A673 (cell line): ENCODE results near the gene ARL3. TPM values are rescaled to one million over a fixed set of nuclear protein-coding genes. Genes with fewer than 3 reads are reported as not detected.

ENCODE experiments used
- BruUV-seq: library from RNA; stranded (reverse); fragments of 400-500 nt; replicated peaks from 2 replicates; lab custom pipeline; 2021; lab: Mats Ljungman, UMichigan
- CTCF ChIA-PET: fragments of 300-600 bp; sonication (Branson Sonifier 250); formaldehyde crosslinking; loops from one replicate; lab custom pipeline; 2022; ENCODE audit warnings: antibody characterized with exemption; lab: Charles Lee
- POLR2A ChIA-PET: fragments of 300-600 bp; sonication (Branson Sonifier 250); formaldehyde crosslinking; loops from one replicate; lab custom pipeline; 2022; ENCODE audit warnings: antibody characterized with exemption; ENCODE audit not compliant: low non-redundant PET; lab: Charles Lee
- DNase-seq: peaks from one replicate; pipeline ENCODE4 v3.0.0-alpha.2; 2015; ENCODE audit warnings: low spot score
- H3K27ac ChIP-seq: fragments of 200-600 bp; sonication (generic); 2 replicates; pipeline ENCODE4 v1.5.1; 2016; ENCODE audit warnings: mixed run types, low read depth, mild to moderate bottlenecking, mixed read lengths, antibody characterized with exemption, low read length; ENCODE audit not compliant: poor library complexity, severe bottlenecking
- H3K27me3 ChIP-seq: fragments of 200-600 bp; sonication (generic); replicated peaks from 2 replicates; pipeline ENCODE4 v1.6.1; 2017; ENCODE audit warnings: mixed run types, low read depth, mild to moderate bottlenecking, mixed read lengths, antibody characterized with exemption, low read length; ENCODE audit not compliant: insufficient read depth, poor library complexity
- H3K36me3 ChIP-seq: fragments of 200-600 bp; sonication (generic); 2 replicates; pipeline ENCODE4 v1.6.1; 2016; ENCODE audit warnings: mixed run types, mild to moderate bottlenecking, mixed read lengths, antibody characterized with exemption, low read length; ENCODE audit not compliant: insufficient read depth, poor library complexity, severe bottlenecking
- H3K4me1 ChIP-seq: fragments of 200-600 bp; sonication (generic); 2 replicates; pipeline ENCODE4 v1.6.1; 2017; ENCODE audit warnings: mixed run types, mild to moderate bottlenecking, mixed read lengths, antibody characterized with exemption, low read length; ENCODE audit not compliant: insufficient read depth, poor library complexity, severe bottlenecking
- H3K4me3 ChIP-seq: fragments of 200-600 bp; sonication (generic); 2 replicates; pipeline ENCODE4 v1.5.1; 2016; ENCODE audit warnings: low read depth, mixed run types, mild to moderate bottlenecking, mixed read lengths, low read length; ENCODE audit not compliant: poor library complexity, severe bottlenecking
- H3K9me3 ChIP-seq: fragments of 200-600 bp; sonication (generic); 2 replicates; pipeline ENCODE4 v1.6.1; 2016; ENCODE audit warnings: mixed run types, low read depth, mild to moderate bottlenecking, mixed read lengths, antibody characterized with exemption, low read length; ENCODE audit not compliant: poor library complexity, severe bottlenecking
- CTCF ChIP-seq: fragments of 300-800, 200-600 bp; sonication (generic); conservative IDR thresholded peaks from 2 replicates; pipeline ENCODE4 v1.5.1; 2017; ENCODE audit warnings: low read depth, mild to moderate bottlenecking, antibody characterized with exemption, low read length, moderate library complexity, mixed read lengths
- EZH2 ChIP-seq: fragments of 200-600 bp; sonication (generic); IDR thresholded peaks from 2 replicates; pipeline ENCODE4 v1.6.1; 2017; ENCODE audit warnings: borderline replicate concordance, low read depth, mild to moderate bottlenecking, mixed read lengths, antibody characterized with exemption, low read length; ENCODE audit not compliant: poor library complexity, severe bottlenecking
- intact Hi-C: fragments of 100-400 bp; cut with micrococcal nuclease; formaldehyde crosslinking; loops from one replicate; pipeline ENCODE4 v1.10.0; 2022; ENCODE audit not compliant: unreplicated experiment
- total RNA-seq: library from RNA; stranded (reverse); gene quantifications from 2 replicates; pipeline ENCODE4 v1.2.3, GENCODE V29; 2021

The ARL3 gene
- total RNA-seq, 1 experiment from 2014 or later, result 14.9 TPM

GRCh38 chr10:102758240-102758932 is 44.2 kb upstream of the ARL3 start:
- no TSS peak for BruUV-seq
- ChIA-PET POLR2A (no interaction called here), CTCF (no interaction called here)

GRCh38 chr10:102757323-102757722 is 43.1 kb upstream of the ARL3 start:
- no peak overlapping the region for H3K27ac ChIP-seq
- intact Hi-C loops, result no loop called here
- H3K4me3 ChIP-seq, result no peak overlapping the region
- DNase-seq, result no peak
- H3K4me1 ChIP-seq, result peaks cover 15% of the 10 kb centered on the region
- TF ChIP-seq CTCF, result no peak
- no peak for TF ChIP-seq EZH2
- H3K9me3 ChIP-seq, result peaks cover 5% of the 10 kb centered on the region
- no TSS peak for BruUV-seq
- H3K36me3 ChIP-seq, result no peaks in the 10 kb centered on the region
- POLR2A ChIA-PET, result no interaction called here
- CTCF ChIA-PET, result no interaction called here
- no peaks in the 10 kb centered on the region for H3K27me3 ChIP-seq

More at GRCh38 chr10:102758240-102758932, 44.2 kb upstream of the ARL3 start:
- no peak for DNase-seq
- Histone ChIP-seq H3K27ac (no peak overlapping the region), H3K9me3 (peaks cover 5% of the 10 kb centered on the region), H3K27me3 (no peaks in the 10 kb centered on the region), H3K4me1 (peaks cover 13% of the 10 kb centered on the region), H3K4me3 (no peak overlapping the region), H3K36me3 (no peaks in the 10 kb centered on the region)
- intact Hi-C loops, result no loop called here
- TF ChIP-seq CTCF (no peak), EZH2 (no peak)

- DNase-seq, result no peak
- H3K27me3 ChIP-seq, result no peaks in the 10 kb centered on the region
- CTCF ChIA-PET, result interaction anchor here (1.0 to 1.2 kb wide), 2 partner anchors 11 to 24 kb away, joined by 3 to 7 read pairs; no protein-coding TSS in a partner anchor
- H3K4me1 ChIP-seq, result peaks cover 7% of the 10 kb centered on the region
- no peak for TF ChIP-seq EZH2
- no peak for TF ChIP-seq CTCF
- POLR2A ChIA-PET, result no interaction called here
- no peaks in the 10 kb centered on the region for H3K9me3 ChIP-seq
- intact Hi-C loops, result loop anchor here (5.0 kb wide), 3 partner anchors 49 to 149 kb away; no protein-coding TSS in a partner anchor
- no peaks in the 10 kb centered on the region for H3K36me3 ChIP-seq
- H3K4me3 ChIP-seq, result no peak overlapping the region
- BruUV-seq, result no TSS peak
- H3K27ac ChIP-seq, result no peak overlapping the region
These were observed 39.5 kb upstream of the ARL3 start for GRCh38 chr10:102753718-102754117.
